Neuronal stem cell (in vitro differentiated cells): ENCODE measurements around the gene IFITM10.

ENCODE experiments used
- DNase-seq: peaks from one replicate; pipeline ENCODE4 v3.0.0-alpha.2; 2013; ENCODE audit warnings: low spot score
- H2AFZ ChIP-seq: one replicate; pipeline ENCODE4 v1.6.1; 2013; ENCODE audit warnings: mild to moderate bottlenecking, low read length, inconsistent platforms
- H2AK5ac ChIP-seq: 2 replicates; pipeline ENCODE4 v1.6.1; 2013; ENCODE audit warnings: low read depth, mild to moderate bottlenecking, inconsistent platforms, low read length, moderate library complexity, mixed read lengths
- H2BK120ac ChIP-seq: 2 replicates; pipeline ENCODE4 v1.6.1; 2013; ENCODE audit warnings: low read depth, mild to moderate bottlenecking, inconsistent platforms, low read length, moderate library complexity, mixed read lengths
- H2BK12ac ChIP-seq: one replicate; pipeline ENCODE4 v1.6.1; 2013; ENCODE audit warnings: low read length, inconsistent platforms
- H2BK15ac ChIP-seq: 2 replicates; pipeline ENCODE4 v1.6.1; 2013; ENCODE audit warnings: mild to moderate bottlenecking, low read length, inconsistent platforms, mixed read lengths
- H2BK5ac ChIP-seq: one replicate; pipeline ENCODE4 v1.6.1; 2013; ENCODE audit warnings: inconsistent platforms, mild to moderate bottlenecking, low read length, moderate library complexity
- H3K14ac ChIP-seq: one replicate; pipeline ENCODE4 v1.6.1; 2013; ENCODE audit warnings: low read length, inconsistent platforms
- H3K18ac ChIP-seq: 2 replicates; pipeline ENCODE4 v1.6.1; 2013; ENCODE audit warnings: low read length, inconsistent platforms
- H3K23ac ChIP-seq: 2 replicates; pipeline ENCODE4 v1.6.1; 2013; ENCODE audit warnings: low read depth, mild to moderate bottlenecking, mixed read lengths, low read length, inconsistent platforms; ENCODE audit not compliant: poor library complexity
- H3K27ac ChIP-seq: replicated peaks from 3 replicates; pipeline ENCODE4 v1.5.1; 2013; ENCODE audit warnings: low read length, inconsistent platforms
- H3K27me3 ChIP-seq, 3 experiments: 2 replicates each; pipeline ENCODE4 v1.6.1; 2013; ENCODE audit warnings: low read length in 3 of 3, mild to moderate bottlenecking in 2 of 3, inconsistent platforms in 1 of 3, low read depth in 1 of 3, mixed read lengths in 1 of 3, moderate library complexity in 1 of 3; ENCODE audit not compliant: control insufficient read depth in 3 of 3, insufficient read depth in 3 of 3
- H3K36me3 ChIP-seq, 2 donors: replicated peaks in 1 of 2; 2 replicates each; pipeline ENCODE4 v1.6.1; 2013; ENCODE audit warnings: low read length in 2 of 2; ENCODE audit not compliant: control insufficient read depth in 2 of 2, insufficient read depth in 2 of 2
- H3K4ac ChIP-seq: 2 replicates; pipeline ENCODE4 v1.6.1; 2013; ENCODE audit warnings: inconsistent platforms, mild to moderate bottlenecking, low read length, moderate library complexity
- H3K4me1 ChIP-seq, 2 donors: 1 replicate in 1 of 2; 2 replicates in 1 of 2; pipeline ENCODE4 v1.6.1; 2013; ENCODE audit warnings: low read length in 2 of 2, low read depth in 1 of 2; ENCODE audit not compliant: control insufficient read depth in 2 of 2, insufficient read depth in 1 of 2
- H3K4me2 ChIP-seq: one replicate; pipeline ENCODE4 v1.6.1; 2013; ENCODE audit warnings: mild to moderate bottlenecking, low read length, inconsistent platforms; ENCODE audit not compliant: insufficient read depth, poor library complexity, severe bottlenecking
- H3K4me3 ChIP-seq, 2 donors: 2 replicates each; pipeline ENCODE4 v1.5.1; 2013; ENCODE audit warnings: low read length in 2 of 2, mild to moderate bottlenecking in 2 of 2, inconsistent platforms in 1 of 2, moderate library complexity in 1 of 2
- H3K79me1 ChIP-seq: one replicate; pipeline ENCODE4 v1.6.1; 2013; ENCODE audit warnings: low read depth, mild to moderate bottlenecking, inconsistent platforms, low read length, moderate library complexity
- H3K9ac ChIP-seq: one replicate; pipeline ENCODE4 v1.6.1; 2013; ENCODE audit warnings: mild to moderate bottlenecking, low read depth, low read length, inconsistent platforms; ENCODE audit not compliant: poor library complexity
- H3K9me3 ChIP-seq, 2 donors: replicated peaks in 1 of 2; 2 replicates each; pipeline versions ENCODE3 to v1.6.1; 2013; ENCODE audit warnings: low read length in 2 of 2, mild to moderate bottlenecking in 2 of 2, inconsistent platforms in 1 of 2, low read depth in 1 of 2, mixed read lengths in 1 of 2, moderate library complexity in 1 of 2; ENCODE audit not compliant: control insufficient read depth in 2 of 2, insufficient read depth in 1 of 2
- H4K8ac ChIP-seq: one replicate; pipeline ENCODE4 v1.6.1; 2013; ENCODE audit warnings: low read depth, mild to moderate bottlenecking, inconsistent platforms, low read length, moderate library complexity
- H4K91ac ChIP-seq: one replicate; pipeline ENCODE4 v1.6.1; 2013; ENCODE audit warnings: low read length, low read depth, mild to moderate bottlenecking, inconsistent platforms; ENCODE audit not compliant: poor library complexity
- WGBS, 2 donors: extraction: QIAGEN DNeasy Blood & Tissue Kit; methylation state at CpG; one replicate each; pipeline ENCODE4 v1.1.7; 2013; ENCODE audit warnings: missing lambda C conversion rate in 2 of 2, mixed read lengths in 1 of 2; ENCODE audit not compliant: insufficient read length in 2 of 2, insufficient replicate concordance in 1 of 2; ENCODE audit errors: extremely low coverage in 2 of 2; 5-methylcytosine and 5-hydroxymethylcytosine counted together

IFITM10 gene

DNA sequence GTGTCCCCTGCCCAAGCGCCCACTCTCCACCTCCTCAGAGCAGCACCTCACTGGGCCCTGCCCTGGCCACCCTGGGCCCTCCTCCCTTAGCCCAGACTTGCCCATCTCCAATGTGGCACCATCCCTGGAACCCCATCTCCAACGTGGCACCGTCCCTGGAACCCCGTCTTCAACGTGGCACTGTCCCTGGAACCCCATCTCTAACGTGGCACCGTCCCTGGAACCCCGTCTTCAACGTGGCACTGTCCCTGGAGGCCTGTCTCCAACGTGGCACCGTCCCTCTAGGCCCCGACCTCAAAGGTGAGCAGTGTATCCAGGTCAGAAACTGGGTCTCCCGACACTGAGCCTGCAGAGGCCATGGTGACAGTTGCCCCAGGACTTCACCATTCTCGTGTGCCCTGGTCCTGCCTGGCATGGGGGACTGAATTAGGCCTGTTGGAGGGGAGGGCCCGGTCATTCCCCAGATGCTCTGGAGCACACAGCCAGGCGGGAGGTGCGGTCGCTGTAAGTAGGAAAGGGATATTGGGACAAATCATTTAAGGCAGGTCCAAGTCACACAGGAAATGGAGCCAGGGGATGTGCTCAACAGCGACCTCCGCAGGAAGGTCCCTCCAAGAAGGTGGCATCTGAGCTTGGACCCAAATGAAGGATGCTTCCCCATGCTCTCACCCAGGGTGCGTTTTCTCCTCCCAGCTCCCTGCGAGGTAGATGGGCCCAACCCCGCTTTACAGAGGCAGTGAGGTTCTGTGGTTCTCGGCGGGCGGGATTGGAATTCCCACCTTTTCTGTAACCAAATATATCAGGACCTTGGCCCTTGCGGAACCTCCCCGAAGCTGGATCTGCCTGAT lies 15.7 kb upstream of the IFITM10 start:
- Histone ChIP-seq H3K9me3 (peaks cover 0 to 2% of the 10 kb centered on the region in 2 donors), H3K36me3 (no peaks in the 10 kb centered on the region), H3K27me3 (peaks cover 0 to 5% (median 0%) of the 10 kb centered on the region in 3 experiments), H3K27ac (no peak overlapping the region), H2BK5ac (no peak overlapping the region), H3K23ac (no peak overlapping the region), H3K14ac (no peak overlapping the region), H4K91ac (no peak overlapping the region), H3K4me1 (peaks cover 6 to 7% of the 10 kb centered on the region in 2 donors), H2AFZ (no peak overlapping the region), H3K79me1 (peaks cover 13% of the 10 kb centered on the region), H2BK12ac (no peak overlapping the region), H3K4me2 (no peak overlapping the region), H3K9ac (no peak overlapping the region), H3K4me3 (no peak overlapping the region), H4K8ac (no peak overlapping the region), H3K4ac (no peak overlapping the region), H2BK15ac (peak overlapping the region; percentile 93), H2BK120ac (no peak overlapping the region), H3K18ac (no peak overlapping the region), H2AK5ac (peak overlapping the region; percentile 92)
- WGBS, 2 donors: no CpG with 5 or more reads among the region's 28 CpGs
- DNase-seq: no peak

GRCh38 chr11:1763796-1764661 lies 13.6 kb upstream of the IFITM10 start, which contains the start of gene CTSD:
Gene CTSD (minus strand): TSS chr11:1763927. CDS start chr11:1763859, 68 bp downstream.
- no CpG with 5 or more reads among the region's 85 CpGs for WGBS, 2 donors
- Histone ChIP-seq H2BK120ac (peak within 1 kb of the TSS; percentile 47), H3K4me1 (peaks cover 6 to 7% of the 10 kb centered on the region in 2 donors), H3K79me1 (peaks cover 14% of the 10 kb centered on the region), H4K8ac (peak within 1 kb of the TSS; percentile 65), H3K4ac (no peak within 1 kb of the TSS), H2BK5ac (peak within 1 kb of the TSS; percentile 66), H2BK12ac (peak within 1 kb of the TSS; percentile 84), H3K27ac (peak within 1 kb of the TSS; percentile 3), H3K4me3 (peak within 1 kb of the TSS; percentile 87 to 98), H3K4me2 (peak within 1 kb of the TSS; percentile 94), H3K27me3 (peaks cover 0 to 5% (median 0%) of the 10 kb centered on the region in 3 experiments), H3K23ac (peak within 1 kb of the TSS; percentile 98), H3K9me3 (no peaks in the 10 kb centered on the region), H3K14ac (peak within 1 kb of the TSS; percentile 90), H2AK5ac (peak within 1 kb of the TSS; percentile 99), H2BK15ac (no peak within 1 kb of the TSS), H3K36me3 (peaks cover 0 to 3% of the 10 kb centered on the region in 2 donors), H2AFZ (peak within 1 kb of the TSS; percentile 91), H3K18ac (peak within 1 kb of the TSS; percentile 97), H4K91ac (no peak within 1 kb of the TSS), H3K9ac (peak within 1 kb of the TSS; percentile 98)
- peak; percentile 84 for DNase-seq

- H3K9me3 ChIP-seq: no peaks in the 10 kb centered on the region
- H2AK5ac ChIP-seq: peak overlapping the region; percentile 99
- no peak overlapping the region for H3K27ac ChIP-seq
- peak overlapping the region; percentile 47 for H2BK120ac ChIP-seq
- no peak overlapping the region for H4K91ac ChIP-seq
- H2BK12ac ChIP-seq: peak overlapping the region; percentile 84
- H2BK15ac ChIP-seq: no peak overlapping the region
- peaks cover 6 to 7% of the 10 kb centered on the region in 2 donors for H3K4me1 ChIP-seq
- H2AFZ ChIP-seq: peak overlapping the region; percentile 91
- no peak for DNase-seq
- peak overlapping the region; percentile 90 for H3K14ac ChIP-seq
- H3K9ac ChIP-seq: peak overlapping the region; percentile 98
- peak overlapping the region; percentile 98 for H3K23ac ChIP-seq
- H3K4me2 ChIP-seq: peak overlapping the region; percentile 94
- no peak overlapping the region for H3K4ac ChIP-seq
- peak overlapping the region; percentile 66 for H2BK5ac ChIP-seq
- peak overlapping the region; percentile 97 for H3K18ac ChIP-seq
- H3K79me1 ChIP-seq: peaks cover 14% of the 10 kb centered on the region
- peak overlapping the region; percentile 23 for H4K8ac ChIP-seq
- H3K27me3 ChIP-seq: peaks cover 0 to 5% (median 0%) of the 10 kb centered on the region in 3 experiments
- H3K4me3 ChIP-seq: peak overlapping the region; percentile 87 to 98
- H3K36me3 ChIP-seq: peaks cover 0 to 3% of the 10 kb centered on the region in 2 donors
- WGBS, 2 donors: no CpG with 5 or more reads among the region's 32 CpGs
Measured at GRCh38 chr11:1763336-1763795, 13.0 kb upstream of the IFITM10 start.
